NAMALWA (cell line): ENCODE results near the gene ABCG4.

ENCODE experiments used
- DNase-seq: peaks from one replicate; pipeline ENCODE4 v3.0.0-alpha.2; 2015; ENCODE audit warnings: low spot score

Gene ABCG4

GRCh38 chr11:119206511-119207414, 57.9 kb downstream of the ABCG4 start:
- DNase-seq, result peak; percentile 65

- DNase-seq, result no peak
Measured at GRCh38 chr11:119207415-119207960, 58.6 kb downstream of the ABCG4 start.

- no peak for DNase-seq
Measured at GRCh38 chr11:119209186-119209585, 60.3 kb downstream of the ABCG4 start.

GRCh38 chr11:119210050-119210449, 61.2 kb downstream of the ABCG4 start:
- DNase-seq, result no peak
